DND-41 (cell line): ENCODE results near the gene METTL9.

Source experiments
- CTCF ChIP-seq: IDR thresholded peaks from 2 replicates; pipeline ENCODE4 v1.5.1; 2012; ENCODE audit warnings: borderline replicate concordance, low read length, moderate library complexity, mild to moderate bottlenecking; ENCODE audit not compliant: poor library complexity, severe bottlenecking; ENCODE audit errors: extremely low read depth
- EZH2 ChIP-seq: IDR thresholded peaks from 3 replicates; pipeline ENCODE4 v1.6.1; 2012; ENCODE audit warnings: borderline replicate concordance, low read depth, mild to moderate bottlenecking, moderate library complexity, low read length, inconsistent platforms; ENCODE audit not compliant: severe bottlenecking

GRCh38 chr16:21652453-21652852 is 53.1 kb downstream of the METTL9 start, which contains the start of gene IGSF6:
- TF ChIP-seq CTCF, result no peak
- TF ChIP-seq EZH2, result no peak
